Right kidney (tissue), 1 donor: Measurements from ENCODE around the gene ICAM4.
A peak's percentile ranks its signal among the peaks of the same experiment; 100 is the strongest.

Experiments used
- DNase-seq: peaks from one replicate; pipeline ENCODE4 v3.0.0-alpha.2; 2016

The ICAM4 gene

GRCh38 chr19:10291554-10292205 is 4.9 kb downstream of the ICAM4 start:
- peak; percentile 48 for DNase-seq

- no peak for DNase-seq
Measured at GRCh38 chr19:10292206-10292788, 5.5 kb downstream of the ICAM4 start.

- peak; percentile 46 for DNase-seq
Measured at GRCh38 chr19:10292789-10293636, 6.3 kb downstream of the ICAM4 start.

GRCh38 chr19:10293637-10294367 is 7.0 kb downstream of the ICAM4 start:
- peak; percentile 29 for DNase-seq

GRCh38 chr19:10294368-10294697 is 7.6 kb downstream of the ICAM4 start:
- peak; percentile 28 for DNase-seq

- DNase-seq: peak; percentile 42
Measured at GRCh38 chr19:10295305-10295846, 8.6 kb downstream of the ICAM4 start.

- peak; percentile 54 for DNase-seq
Measured at GRCh38 chr19:10295847-10296591, 9.3 kb downstream of the ICAM4 start.

- DNase-seq: no peak
Measured at GRCh38 chr19:10299545-10300458, 13.0 kb downstream of the ICAM4 start.

- DNase-seq: no peak
Measured at GRCh38 chr19:10305139-10305806, 18.5 kb downstream of the ICAM4 start.

- no peak for DNase-seq
Measured at GRCh38 chr19:10306327-10306726, 19.6 kb downstream of the ICAM4 start.

GRCh38 chr19:10309423-10309822 is 22.7 kb downstream of the ICAM4 start, which contains the start of gene ZGLP1:
Gene ZGLP1, minus strand, starts transcription at chr19:10309815.
- no peak for DNase-seq

GRCh38 chr19:10315335-10316214 is 28.8 kb downstream of the ICAM4 start, which contains the start of gene FDX2:
Gene FDX2, minus strand, starts transcription at chr19:10316015. Its CDS starts 19 bp downstream, at chr19:10315996.
- DNase-seq: peak; percentile 72

- peak; percentile 11 for DNase-seq
Measured at GRCh38 chr19:10316229-10317044, 29.7 kb downstream of the ICAM4 start.

GRCh38 chr19:10317045-10317856 is 30.5 kb downstream of the ICAM4 start:
- no peak for DNase-seq

GRCh38 chr19:10317857-10318462 is 31.2 kb downstream of the ICAM4 start:
- DNase-seq: no peak
